DND-41 (cell line): ENCODE data around the gene JAK2.

Experiments
- EZH2 ChIP-seq: IDR thresholded peaks from 3 replicates; pipeline ENCODE4 v1.6.1; 2012; ENCODE audit warnings: borderline replicate concordance, low read depth, mild to moderate bottlenecking, moderate library complexity, low read length, inconsistent platforms; ENCODE audit not compliant: severe bottlenecking
- TF ChIP-seq, protein P1 (sequence below): IDR thresholded peaks from 2 replicates; pipeline ENCODE4 v1.5.1; 2012; ENCODE audit warnings: borderline replicate concordance, low read length, moderate library complexity, mild to moderate bottlenecking; ENCODE audit not compliant: poor library complexity, severe bottlenecking; ENCODE audit errors: extremely low read depth

DNA sequence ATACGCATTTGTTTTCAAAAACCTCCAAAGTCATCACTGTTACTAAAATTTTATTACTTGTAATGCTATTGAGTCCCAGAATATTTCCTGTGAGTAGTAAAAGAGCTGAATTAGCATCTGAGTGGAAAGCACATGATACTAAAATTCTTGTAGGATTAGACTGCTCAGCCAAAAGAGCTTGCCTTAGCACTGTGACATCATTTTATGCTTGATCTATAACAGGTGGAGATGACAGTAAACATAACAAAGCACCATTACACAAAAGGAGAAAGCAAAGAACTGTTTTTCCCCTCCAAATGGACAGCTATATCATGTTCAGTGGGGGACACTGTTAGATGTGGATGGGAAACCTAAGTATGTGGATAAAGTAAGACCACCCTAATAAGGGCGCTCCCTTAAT is 5.8 kb upstream of the JAK2 start:
- TF ChIP-seq, protein P1, sequence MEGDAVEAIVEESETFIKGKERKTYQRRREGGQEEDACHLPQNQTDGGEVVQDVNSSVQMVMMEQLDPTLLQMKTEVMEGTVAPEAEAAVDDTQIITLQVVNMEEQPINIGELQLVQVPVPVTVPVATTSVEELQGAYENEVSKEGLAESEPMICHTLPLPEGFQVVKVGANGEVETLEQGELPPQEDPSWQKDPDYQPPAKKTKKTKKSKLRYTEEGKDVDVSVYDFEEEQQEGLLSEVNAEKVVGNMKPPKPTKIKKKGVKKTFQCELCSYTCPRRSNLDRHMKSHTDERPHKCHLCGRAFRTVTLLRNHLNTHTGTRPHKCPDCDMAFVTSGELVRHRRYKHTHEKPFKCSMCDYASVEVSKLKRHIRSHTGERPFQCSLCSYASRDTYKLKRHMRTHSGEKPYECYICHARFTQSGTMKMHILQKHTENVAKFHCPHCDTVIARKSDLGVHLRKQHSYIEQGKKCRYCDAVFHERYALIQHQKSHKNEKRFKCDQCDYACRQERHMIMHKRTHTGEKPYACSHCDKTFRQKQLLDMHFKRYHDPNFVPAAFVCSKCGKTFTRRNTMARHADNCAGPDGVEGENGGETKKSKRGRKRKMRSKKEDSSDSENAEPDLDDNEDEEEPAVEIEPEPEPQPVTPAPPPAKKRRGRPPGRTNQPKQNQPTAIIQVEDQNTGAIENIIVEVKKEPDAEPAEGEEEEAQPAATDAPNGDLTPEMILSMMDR: no peak
- no peak for TF ChIP-seq EZH2
